Hepatocyte (in vitro differentiated cells): ENCODE data around the gene USP36.

ENCODE experiments used
- EZH2 ChIP-seq: fragments of 200-600 bp; sonication (generic); IDR thresholded peaks from 2 replicates; pipeline ENCODE4 v1.6.1; 2016; ENCODE audit warnings: antibody characterized with exemption, mild to moderate bottlenecking, borderline replicate concordance
- EZH2phosphoT487 ChIP-seq: fragments of 200-600 bp; sonication (generic); IDR thresholded peaks from one replicate; pipeline ENCODE4 v1.6.1; 2018; ENCODE audit warnings: antibody characterized with exemption, mild to moderate bottlenecking, low read depth, moderate library complexity; ENCODE audit not compliant: unreplicated experiment, severe bottlenecking
- TF ChIP-seq, protein P1 (sequence below): fragments of 200-600 bp; sonication (generic); IDR thresholded peaks from 2 replicates; pipeline ENCODE4 v1.5.1; 2016; ENCODE audit warnings: antibody characterized with exemption, mild to moderate bottlenecking; ENCODE audit not compliant: poor library complexity

DNA sequence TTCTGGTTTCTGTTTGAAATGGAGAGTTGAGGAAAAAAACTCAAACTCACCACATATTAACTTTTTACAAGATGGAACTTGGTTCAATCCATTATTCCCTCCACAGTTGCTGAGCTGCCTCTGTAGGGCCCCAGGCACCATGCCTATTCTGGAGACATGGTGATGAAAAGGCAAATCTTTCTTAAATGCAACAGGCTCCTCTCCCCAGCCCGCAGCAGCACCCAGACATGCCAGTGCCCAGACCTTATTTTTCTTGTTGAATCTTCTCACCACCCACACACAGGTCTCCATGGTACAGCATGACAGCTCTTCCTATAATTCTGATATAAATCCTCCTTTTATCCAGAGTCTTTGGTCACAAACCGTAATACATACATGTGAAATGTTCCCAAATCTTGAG is 66.2 kb downstream of the USP36 start:
- TF ChIP-seq, protein P1, sequence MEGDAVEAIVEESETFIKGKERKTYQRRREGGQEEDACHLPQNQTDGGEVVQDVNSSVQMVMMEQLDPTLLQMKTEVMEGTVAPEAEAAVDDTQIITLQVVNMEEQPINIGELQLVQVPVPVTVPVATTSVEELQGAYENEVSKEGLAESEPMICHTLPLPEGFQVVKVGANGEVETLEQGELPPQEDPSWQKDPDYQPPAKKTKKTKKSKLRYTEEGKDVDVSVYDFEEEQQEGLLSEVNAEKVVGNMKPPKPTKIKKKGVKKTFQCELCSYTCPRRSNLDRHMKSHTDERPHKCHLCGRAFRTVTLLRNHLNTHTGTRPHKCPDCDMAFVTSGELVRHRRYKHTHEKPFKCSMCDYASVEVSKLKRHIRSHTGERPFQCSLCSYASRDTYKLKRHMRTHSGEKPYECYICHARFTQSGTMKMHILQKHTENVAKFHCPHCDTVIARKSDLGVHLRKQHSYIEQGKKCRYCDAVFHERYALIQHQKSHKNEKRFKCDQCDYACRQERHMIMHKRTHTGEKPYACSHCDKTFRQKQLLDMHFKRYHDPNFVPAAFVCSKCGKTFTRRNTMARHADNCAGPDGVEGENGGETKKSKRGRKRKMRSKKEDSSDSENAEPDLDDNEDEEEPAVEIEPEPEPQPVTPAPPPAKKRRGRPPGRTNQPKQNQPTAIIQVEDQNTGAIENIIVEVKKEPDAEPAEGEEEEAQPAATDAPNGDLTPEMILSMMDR: no peak
- TF ChIP-seq EZH2phosphoT487 (no peak), EZH2 (no peak)
